ENCODE data around the gene KIAA0232.

- TF ChIP-seq EZH2 (IDR thresholded peaks at IDR 0.05; ENCODE audit: low read length) (no peak), CTCF (optimal IDR thresholded peaks at IDR 0.05 in 1 of 3, IDR thresholded peaks at IDR 0.05 in 1 of 3, conservative IDR thresholded peaks at IDR 0.05 in 1 of 3; ENCODE audit: extremely low read depth in 1 of 3, insufficient read depth in 2 of 3, low read length in 3 of 3) (no peak)
Measured at GRCh38 chr4:6848717-6849305, 66.3 kb downstream of the KIAA0232 start.

Measured in keratinocyte (primary cell).